Measurements from ENCODE around the gene CEP20.
A peak's percentile ranks its signal among the peaks of the same experiment; 100 is the strongest.
"Not testable (repeated sequence)": the region's sequence is repeated elsewhere in the genome, so short reads cannot be mapped to it uniquely, and the experiment has no call there.

Gene CEP20, protein sequence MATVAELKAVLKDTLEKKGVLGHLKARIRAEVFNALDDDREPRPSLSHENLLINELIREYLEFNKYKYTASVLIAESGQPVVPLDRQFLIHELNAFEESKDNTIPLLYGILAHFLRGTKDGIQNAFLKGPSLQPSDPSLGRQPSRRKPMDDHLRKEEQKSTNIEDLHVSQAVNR

DNA sequence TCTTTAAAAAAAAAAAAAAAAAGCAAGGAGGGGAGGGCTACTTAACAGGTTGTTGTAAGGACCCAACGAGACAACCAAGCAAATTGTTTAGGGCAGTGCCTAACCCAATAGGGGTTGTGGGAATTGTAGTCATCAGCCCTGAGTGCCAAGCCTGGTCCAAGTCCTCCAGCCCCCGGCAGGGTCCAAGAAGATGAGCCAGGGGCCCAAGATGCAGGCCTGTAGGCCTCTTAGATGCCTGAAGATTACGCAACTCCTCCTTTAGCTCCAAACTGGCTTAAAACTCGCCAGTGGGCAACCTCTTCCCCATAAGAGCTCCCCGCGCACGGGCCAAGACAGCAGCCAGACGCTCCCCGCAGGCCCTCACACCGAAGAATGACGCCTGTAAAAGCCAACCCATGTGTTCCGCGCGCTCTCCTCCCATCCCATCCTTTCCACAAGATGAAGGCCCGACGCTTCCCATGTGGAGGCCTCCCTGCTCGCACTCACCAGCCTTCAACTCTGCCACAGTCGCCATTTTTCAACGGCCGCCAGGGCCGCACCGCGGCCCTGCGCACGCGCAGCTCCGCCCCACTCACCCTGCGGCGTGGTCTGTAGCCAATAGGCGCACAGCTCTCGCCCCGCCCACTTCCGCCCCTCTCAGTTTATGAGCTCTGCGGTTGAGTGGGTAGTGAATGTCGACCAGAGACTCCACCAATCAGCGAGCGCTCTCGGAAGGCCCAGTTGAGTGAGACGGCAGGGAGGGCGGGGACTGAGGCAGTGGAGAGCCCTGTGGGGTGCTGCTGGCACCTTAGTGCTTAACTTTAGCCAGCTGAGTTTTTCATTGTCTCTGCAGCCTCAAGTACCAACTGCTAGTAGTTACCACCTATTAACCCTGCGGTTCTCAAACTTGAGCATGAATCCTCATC, at the start of gene CEP20:
CEP20 (minus strand) TSS at position 532 of the 905 bp plus-strand sequence; CDS start at position 514, 18 bp downstream.
- DNase-seq (ENCODE audit: low read depth in 2 of 2), result peak; percentile 98 to 99

- DNase-seq (ENCODE audit: low read depth in 2 of 2), result not testable (repeated sequence)
Observed at GRCh38 chr16:15936809-15937208, 48.4 kb upstream of the CEP20 start.

- no peak for DNase-seq (ENCODE audit: low read depth in 2 of 2)
Observed at GRCh38 chr16:15934991-15935390, 46.6 kb upstream of the CEP20 start.

DNA sequence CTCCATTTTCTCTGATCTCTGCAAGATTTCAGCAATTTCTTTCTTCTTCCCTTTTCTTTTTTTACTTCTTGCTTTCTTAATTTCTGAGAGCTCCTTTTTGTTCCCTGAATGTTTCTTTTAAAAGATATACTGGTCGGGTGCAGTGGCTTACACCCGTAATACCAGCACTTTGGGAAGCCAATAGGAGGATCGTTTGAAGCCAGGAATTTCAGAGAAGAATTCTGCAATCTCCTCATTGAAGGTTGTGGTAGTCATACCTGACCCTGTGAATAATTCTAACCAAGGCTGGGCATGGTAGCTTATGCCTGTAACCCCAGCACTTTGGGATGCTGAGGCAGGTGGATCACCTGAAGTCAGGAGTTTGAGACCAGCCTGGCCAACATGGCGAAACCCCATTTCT, 45.4 kb upstream of the CEP20 start:
- DNase-seq (ENCODE audit: low read depth in 2 of 2), result no peak

DNA sequence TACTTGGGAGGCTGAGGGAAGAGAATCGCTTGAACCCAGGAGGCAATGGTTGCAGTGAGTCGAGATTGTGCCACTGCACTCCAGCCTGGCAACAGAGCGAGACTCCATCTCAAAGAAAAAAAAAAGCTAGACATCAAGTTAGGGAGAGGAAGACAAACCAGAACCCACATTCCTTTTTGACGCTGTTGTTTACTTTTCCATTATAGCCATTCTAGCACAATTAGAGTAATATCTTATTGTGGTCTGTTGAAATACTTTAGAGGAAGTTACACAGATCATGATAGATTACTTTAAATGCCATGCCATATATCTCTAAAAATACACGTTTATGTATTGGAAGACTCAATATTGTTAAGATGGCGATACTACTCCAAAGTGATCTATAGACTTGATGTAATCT, 44.5 kb upstream of the CEP20 start:
- no peak for DNase-seq (ENCODE audit: low read depth in 2 of 2)

DNA sequence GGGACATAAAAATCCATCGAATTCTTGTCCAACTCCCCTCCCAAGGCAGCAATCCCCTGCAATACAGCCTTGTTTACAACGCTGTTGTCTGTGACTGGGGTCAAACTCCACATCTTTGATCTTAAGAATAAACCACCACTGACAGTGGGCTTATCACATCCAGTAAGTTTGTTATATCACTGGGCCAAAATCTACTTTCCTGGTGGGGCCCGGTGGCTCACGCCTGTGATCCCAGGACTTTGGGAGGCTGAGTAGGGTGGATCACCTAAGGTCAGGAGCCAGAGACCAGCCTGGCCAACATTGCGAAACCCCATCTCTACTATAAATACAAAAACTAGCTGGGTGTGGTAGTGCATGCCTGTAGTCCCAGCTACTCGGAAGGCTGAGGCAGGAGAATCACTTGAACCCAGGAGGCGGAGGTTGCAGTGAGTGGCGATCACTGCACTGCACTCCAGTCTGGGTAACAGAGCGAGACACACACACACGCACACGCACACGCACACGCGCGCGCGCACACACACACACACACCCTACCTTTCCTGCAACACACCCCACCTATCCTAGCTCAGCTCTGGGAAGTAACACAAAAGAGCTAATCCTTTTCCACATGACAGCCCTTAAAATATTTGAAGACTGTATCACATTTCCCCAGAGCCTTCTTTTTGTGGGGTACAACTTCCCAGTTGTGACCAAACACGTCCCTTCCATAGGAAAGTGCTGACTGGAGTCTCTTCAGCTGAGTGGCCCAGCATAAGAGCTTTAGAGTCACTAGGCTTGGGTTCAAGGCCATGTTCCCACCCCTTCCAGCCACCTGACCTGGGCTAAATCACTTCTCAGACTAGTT, 40.1 kb upstream of the CEP20 start:
- no peak for DNase-seq (ENCODE audit: low read depth in 2 of 2)

DNA sequence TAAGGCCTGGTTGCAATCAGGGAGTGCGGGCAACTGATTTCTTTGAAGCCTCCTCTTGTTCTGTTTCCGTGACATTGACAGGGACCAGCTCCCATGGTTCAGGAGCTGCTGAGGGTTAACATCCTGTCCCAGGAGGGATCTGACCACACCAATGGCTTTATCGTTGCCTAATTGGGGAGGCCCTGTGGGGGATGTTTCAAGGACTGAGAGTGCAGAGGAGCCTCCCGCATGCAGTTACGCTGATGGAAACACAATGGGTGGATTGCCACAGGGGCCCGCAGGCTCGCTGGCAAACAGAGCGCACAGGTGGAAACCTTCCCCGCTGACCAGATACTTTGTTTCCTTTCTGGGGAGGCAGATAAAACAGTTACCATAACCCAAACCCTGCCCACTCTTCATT, 37.2 kb upstream of the CEP20 start:
- no peak for DNase-seq (ENCODE audit: low read depth in 2 of 2)

- no peak for DNase-seq (ENCODE audit: low read depth in 2 of 2)
Observed at GRCh38 chr16:15924996-15925395, 36.6 kb upstream of the CEP20 start.

GRCh38 chr16:15919331-15919730, 30.9 kb upstream of the CEP20 start:
- DNase-seq (ENCODE audit: low read depth in 2 of 2), result no peak

DNA sequence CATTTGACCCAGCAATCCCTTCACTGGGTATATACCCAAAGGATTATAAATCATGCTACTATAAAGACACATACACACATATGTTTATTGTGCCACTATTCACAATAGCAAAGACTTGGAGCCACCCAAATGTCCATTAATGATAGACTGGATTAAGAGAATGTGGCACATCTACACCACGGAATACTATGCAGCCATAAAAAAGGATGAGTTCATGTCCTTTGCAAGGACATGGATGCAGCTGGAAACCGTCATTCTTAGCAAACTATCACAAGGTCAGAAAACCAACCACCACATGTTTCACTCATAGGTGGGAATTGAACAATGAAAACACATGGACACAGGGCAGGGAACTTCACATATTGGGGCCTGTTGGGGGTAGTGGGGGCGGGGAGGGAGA, 29.9 kb upstream of the CEP20 start:
- DNase-seq (ENCODE audit: low read depth in 2 of 2), result not testable (repeated sequence)

GRCh38 chr16:15916323-15916722, 27.9 kb upstream of the CEP20 start:
- no peak for DNase-seq (ENCODE audit: low read depth in 2 of 2)

GRCh38 chr16:15915555-15916081, 27.2 kb upstream of the CEP20 start:
- DNase-seq (ENCODE audit: low read depth in 2 of 2), result no peak

GRCh38 chr16:15913046-15913698, 24.8 kb upstream of the CEP20 start:
- no peak for DNase-seq (ENCODE audit: low read depth in 2 of 2)

DNA sequence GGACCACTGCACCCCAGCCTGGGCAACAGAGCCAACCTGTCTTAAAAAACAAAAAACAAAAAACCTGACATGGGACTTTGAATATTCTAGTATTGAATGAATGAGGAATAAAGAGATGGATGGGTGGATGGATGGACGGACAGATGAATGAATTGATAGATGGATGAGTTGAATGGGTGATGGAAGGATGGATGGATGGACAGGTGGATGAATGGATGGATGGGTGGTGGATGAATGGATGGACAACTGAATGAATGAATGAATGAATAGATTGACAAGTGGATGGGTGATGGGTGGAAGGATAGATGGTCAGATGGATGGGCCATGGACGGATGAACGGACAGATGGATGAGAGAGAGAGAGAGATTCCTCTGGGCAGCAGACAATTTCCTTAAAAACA, 22.8 kb upstream of the CEP20 start:
- DNase-seq (ENCODE audit: low read depth in 2 of 2), result no peak

DNA sequence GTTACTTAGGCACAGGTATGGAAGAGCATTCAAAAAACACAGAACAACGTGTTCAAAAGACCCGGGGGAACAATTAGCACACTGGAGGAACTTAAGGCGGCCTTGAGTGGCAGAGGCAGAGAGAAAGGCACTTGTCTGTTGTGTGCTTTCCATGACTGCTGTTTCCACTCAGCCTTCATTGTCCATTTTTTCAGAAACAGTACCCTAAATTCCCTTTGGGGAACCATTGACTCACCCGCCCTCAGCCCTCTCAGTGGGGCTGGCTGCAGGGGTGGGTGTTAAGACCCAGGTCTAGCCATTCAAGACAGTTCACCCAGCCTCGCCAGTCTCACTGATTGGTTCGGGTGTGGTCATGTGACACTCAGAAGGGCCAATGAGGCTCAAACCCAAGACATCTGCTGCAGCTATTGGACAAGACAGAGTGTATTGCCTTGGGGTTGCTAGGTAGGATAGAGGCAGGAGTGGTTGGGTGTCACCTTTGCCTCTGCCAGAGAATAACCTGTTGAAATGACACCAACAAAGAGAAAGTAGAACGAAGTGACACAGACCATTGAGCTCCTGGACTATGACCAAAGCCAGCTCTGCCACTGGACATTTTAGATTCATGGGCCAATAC, 19.6 kb upstream of the CEP20 start:
- no peak for DNase-seq (ENCODE audit: low read depth in 2 of 2)

DNA sequence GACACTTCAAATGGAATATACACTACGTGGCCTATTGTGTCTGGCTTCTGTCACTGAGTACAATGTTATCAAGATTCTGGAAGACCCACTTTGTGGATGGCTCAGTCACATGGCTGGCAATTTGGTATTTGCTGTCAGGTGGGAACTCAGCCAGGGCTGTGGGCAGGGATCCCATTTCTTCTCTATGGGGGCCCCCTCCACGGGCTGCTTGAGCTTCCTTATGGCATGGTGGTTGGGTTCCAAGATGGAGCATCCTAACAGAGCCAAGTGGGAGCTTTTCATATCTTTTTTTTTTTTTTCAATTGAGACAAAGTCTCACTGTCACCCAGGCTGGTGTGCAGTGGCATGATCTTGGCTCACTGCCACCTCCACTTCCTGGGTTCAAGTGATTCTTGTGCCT, 18.0 kb upstream of the CEP20 start:
- DNase-seq (ENCODE audit: low read depth in 2 of 2), result no peak

DNA sequence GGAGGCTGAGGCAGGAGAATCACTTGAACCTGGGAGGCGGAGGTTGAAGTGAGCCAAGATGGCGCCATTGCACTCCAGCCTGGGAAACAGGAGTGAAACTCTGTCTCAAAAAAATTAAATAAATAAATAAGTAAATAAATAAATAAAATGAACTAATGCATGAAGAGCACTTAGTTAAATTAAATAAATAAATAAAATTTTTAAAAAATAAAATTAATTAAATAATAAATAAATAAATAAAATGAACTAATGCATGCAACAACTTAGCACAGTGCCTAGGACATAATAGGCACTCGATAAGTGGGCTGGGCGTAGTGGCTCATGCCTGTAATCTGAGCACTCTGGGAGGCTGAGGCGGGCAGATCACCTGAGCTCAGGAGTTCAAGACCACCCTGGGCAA, 15.6 kb upstream of the CEP20 start:
- no peak for DNase-seq (ENCODE audit: low read depth in 2 of 2)

GRCh38 chr16:15900901-15901500, 12.6 kb upstream of the CEP20 start:
- no peak for DNase-seq (ENCODE audit: low read depth in 2 of 2)

DNA sequence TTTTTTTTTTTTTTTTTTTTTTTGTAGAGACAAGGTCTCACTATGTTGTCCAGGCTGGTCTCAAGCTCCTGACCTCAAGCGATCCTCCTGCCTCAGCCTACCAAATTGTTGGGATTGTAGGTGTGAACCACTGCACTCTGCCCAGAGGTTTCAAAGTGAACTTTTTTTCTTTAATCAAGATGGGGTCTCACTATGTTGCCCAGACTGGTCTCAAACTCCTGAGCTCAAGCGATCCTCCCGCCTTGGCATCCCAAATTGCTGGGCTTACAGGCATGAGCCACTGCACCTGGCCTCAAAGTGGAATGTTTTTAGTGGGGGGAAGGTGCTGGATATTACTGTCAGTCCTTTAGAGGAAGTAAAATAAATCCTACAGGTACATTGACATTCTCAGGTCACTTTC, 12.0 kb upstream of the CEP20 start:
- no peak for DNase-seq (ENCODE audit: low read depth in 2 of 2)

DNA sequence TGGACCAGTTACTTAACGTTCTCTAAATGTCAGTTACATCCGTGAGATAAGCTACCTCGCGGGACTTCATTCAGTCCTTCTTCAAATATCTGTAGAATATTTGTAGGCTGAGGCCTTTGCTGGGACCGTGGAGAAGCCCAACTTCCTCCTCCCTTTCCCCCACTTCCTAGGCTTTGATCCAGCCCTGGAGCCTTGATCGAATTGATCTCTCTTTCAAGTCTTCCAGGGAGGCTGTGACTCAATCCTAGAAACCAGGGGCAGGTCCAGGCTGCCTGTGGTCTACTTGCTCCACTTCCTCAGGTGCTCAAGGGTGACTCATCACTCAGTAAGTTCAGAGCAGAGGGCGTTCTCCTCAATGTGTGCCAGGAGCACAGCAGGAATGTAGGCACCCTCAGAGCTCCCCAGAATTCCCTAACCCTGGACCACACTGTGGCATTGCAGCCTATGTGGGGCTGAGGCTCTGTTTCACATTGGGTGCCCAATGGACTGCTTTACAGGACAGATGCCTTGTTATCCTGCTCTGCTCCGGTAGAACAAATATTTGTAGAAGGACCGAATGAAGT, 11.2 kb upstream of the CEP20 start:
- no peak for DNase-seq (ENCODE audit: low read depth in 2 of 2)
